ENCODE measurements around the gene PRPH2.
"Not testable (repeated sequence)": the region's sequence is repeated elsewhere in the genome, so short reads cannot be mapped to it uniquely, and the experiment has no call there.

Gene PRPH2

DNA sequence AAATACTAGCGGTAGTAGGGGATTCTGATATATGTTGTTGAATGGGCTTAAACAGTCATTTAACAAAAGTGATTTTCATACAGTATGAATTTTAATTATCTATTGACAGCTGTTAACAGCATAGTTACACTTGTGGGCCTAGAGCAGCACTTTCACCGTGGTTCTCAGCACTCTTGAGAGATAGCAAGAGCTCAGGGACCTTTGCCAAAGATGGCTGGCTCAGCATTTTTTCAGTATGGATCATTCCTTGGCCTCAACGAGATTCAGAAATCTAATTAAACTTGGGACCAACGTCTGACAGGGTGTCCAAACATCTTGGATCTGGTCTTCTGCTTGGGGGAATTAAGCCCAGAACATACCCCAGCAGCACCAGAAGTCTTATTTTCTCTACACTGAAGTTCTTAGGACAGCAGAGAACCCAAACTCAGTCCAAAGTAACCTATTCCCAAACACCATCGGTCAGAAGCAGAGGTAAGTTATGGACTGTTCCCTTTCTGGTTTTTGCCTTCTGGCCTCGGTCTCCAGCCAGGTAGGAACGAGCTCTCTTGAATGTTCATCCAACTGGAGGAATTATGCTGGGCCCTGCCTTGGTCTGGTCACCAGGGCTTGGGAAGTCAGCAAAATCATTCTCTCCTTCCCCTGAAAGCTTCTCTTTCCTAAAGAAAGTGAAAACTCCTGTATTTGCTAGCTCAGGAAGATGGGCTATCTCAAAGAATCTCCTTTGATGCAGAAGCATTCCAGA is 25.7 kb downstream of the PRPH2 start:
- no peak for DNase-seq

DNA sequence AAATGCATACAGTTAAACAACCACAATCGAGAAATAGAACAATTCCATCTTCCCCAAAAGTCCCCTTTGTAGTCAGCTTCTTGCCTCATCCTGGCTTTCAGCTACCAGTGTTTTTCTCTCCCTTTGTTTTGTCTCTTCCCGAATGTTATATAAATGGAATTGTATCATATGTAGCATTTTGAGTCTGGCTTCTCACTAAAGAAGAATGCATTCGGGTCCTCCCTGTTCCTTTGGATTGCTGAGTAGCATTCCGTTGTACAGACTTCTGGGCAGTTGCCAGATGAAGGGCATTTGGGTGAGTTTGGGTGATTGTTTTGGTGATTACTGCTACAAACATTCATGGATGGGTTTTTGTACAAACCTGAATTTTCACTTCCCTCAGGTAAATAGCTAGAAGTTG is 27.8 kb downstream of the PRPH2 start:
- DNase-seq, result no peak

DNA sequence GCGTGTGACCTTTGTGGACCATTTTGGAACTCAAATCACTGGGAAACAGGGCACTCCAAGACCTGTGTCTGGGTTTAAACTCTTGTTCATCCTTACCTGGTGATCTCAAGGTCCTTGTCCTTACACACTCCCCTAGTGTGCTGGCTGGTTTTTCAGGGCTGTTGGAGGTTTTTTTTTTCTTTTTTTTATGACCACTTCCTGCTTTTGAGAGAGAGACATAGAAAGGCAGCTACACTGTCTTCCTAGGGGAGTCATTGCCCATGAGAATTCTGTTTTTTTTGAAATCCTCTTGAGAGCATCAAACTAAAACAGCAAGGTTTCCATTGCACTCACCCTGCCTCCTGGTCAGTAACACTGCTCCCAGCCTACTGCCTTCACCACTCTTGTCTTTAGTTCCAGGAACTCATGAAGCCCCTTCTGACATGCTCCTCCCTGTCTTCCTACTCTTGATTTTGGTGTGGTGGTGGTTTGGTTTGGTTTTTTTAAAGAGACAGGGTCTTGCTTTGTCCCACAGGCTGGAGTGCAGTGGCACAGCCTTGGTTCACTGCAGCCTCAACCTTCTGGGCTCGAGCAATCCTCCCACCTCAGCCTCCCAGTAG is 28.6 kb downstream of the PRPH2 start:
- no peak for DNase-seq

DNA sequence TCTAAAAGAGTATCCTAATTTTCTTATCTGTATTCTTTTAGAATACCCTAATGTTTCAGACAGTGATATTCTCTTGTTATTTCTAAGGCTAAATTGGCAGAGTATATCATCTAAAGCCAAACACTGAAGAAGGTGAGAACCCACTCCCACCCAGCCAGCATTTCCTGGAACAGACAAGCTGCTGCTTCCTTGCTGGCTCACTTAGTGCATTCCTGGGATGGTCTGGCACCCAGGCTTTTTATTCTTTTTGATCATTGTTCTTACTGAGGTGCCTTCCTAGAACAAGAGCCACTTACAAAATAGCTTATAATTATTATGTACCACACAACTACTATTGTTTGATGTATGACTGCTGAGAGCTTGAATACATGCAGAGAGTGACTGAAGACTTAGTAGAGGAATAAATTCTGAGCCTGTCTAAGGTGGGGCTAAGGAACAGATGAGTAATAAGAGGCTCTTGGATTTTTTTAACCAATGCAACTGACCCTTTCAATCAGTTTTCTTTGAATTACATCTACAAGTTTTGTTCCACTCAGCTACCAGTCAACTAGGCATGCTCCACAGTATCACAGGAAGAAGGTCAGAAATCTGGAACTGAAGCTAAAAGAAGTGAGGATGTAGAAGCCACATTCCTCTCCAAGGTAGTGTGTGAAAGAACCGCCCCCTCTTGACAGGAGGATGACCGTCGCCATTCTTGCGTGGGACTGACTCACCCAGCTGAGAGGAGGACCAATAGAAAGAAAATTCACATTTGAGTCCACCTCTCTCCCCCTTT is 30.1 kb downstream of the PRPH2 start:
- no peak for DNase-seq

DNA sequence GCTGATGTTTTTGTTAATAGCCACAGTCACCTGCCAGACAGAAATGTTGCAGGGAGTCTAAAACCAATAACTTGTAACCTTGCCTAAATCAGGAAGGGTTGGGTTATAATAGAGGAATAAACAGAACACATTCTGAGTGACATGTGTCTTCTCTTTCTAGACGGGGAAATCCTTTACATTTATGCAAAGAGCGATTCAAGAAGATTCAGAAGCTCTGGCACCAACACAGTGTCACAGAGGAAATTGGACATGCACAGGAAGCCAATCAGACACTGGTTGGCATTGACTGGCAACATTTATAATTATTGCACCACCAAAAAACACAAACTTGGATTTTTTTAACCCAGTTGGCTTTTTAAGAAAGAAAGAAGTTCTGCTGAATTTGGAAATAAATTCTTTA is 31.5 kb downstream of the PRPH2 start:
- DNase-seq, result no peak

DNA sequence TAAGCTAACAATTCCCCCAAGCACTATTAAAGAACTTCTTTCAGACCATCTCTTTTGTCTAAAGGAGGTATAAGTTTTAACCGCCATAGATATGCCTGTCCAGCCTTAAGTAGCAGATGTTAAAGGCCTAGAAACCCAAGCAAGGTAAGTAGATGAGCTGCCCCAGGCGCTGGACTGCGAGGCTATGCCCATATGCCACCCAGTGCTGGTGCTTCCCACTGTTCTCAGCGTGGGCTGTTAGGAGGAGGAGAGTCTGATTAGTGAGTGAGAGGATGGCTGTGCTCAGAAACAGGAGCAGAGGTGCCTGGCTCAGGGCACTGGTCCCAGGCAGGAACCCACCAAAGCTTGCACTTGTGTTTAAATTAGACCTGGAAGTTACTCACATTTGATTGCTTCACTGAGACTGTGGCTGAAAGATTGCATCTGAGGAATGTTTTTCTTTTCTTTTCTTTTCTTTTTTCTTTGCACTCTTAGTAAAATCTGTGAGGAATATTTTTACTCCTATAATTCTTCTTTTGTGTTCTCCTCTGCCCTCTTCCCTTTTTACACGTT is 32.2 kb downstream of the PRPH2 start:
- no peak for DNase-seq

DNA sequence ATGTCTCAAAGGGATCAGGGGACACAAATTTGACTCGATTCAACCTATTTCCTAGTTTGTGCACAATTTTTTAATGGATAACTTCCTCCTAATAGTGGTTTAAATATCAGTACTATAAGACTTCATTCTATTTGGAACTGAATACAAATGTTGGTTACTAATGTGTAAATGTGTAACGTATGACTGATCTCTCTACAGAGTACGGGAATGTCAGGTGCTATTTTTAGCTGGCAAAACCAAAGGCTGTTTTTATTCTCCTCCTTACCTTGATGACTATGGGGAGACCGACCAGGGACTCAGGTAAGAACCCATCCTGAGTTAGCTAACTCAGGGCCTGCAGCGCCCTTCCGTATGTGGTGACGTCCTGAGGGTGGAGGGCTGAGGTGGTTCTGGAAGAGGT is 33.0 kb downstream of the PRPH2 start:
- no peak for DNase-seq

DNA sequence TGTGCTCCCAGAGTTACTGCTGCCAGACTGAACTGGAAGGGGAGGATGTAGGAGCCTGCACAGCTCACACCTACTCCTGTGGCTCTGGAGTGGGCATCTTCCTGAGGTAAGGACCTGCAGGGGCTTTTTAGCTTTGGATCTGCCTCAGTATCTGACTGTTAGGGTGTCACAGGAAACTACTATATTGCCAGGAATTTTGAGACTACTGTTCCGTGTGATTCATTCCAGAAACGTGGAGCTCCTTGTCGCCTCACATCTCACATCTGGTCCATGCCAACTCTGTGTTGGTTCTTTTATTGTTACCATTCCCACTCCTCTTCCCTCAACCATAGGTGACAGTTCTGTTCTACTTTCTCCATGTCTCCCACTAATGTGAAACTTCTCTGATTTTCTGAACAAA is 34.1 kb downstream of the PRPH2 start:
- DNase-seq, result no peak

DNA sequence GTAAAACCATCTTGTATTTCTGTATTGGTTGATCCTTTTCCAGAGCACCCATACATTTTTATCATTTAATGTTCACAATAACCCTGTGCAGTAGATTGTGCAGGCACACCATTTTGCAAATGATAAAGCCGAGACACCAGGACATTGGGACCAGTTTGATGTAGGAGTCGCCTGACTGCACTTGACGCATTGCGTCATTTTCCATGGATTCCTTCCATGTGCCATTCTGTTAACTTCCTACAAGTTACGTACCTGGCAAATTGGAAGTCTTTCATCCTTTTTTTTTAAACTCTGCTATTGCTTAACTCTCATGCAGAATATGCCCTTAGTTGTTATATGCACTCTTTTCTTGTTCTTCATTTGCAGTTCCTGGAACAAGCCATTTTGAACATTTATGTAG is 43.0 kb downstream of the PRPH2 start:
- DNase-seq, result no peak

DNA sequence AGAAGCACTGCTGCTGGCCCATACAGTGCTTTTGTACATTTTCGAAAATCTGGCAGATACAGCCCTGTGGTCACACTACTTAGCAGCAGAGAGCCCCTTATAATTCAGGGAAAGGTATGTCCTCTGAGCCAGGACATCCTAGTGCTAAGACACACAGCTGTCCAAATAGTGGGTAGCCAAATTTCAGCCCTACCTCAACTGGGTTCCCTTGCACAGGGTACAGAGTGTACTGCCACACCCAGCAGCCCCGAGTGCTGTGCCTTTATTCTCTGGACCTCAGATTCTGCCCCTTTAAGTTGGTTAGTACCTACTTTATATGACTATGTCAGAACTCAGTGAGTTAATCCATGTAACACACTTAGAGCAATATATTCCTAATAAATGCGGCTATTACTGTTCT is 47.6 kb downstream of the PRPH2 start:
- DNase-seq, result no peak

DNA sequence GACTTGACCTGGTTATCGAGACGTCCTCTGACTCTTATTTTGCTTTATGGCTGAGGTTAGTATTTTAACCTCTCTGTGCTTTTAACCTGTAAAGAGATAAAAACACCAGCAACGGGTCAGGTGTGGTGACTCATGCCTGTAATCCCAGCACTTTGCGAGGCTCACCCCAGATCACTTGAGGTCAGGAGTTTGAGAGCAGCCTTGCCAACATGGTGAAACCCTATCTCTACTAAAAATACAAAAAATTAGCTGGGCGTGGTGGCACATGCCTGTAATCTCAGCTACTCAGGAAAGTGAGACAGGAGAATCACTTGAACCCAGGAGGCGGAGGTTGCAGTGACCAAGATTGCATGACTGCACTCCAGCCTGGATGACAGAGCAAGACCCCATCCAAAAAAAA is 48.0 kb downstream of the PRPH2 start:
- DNase-seq, result not testable (repeated sequence)

DNA sequence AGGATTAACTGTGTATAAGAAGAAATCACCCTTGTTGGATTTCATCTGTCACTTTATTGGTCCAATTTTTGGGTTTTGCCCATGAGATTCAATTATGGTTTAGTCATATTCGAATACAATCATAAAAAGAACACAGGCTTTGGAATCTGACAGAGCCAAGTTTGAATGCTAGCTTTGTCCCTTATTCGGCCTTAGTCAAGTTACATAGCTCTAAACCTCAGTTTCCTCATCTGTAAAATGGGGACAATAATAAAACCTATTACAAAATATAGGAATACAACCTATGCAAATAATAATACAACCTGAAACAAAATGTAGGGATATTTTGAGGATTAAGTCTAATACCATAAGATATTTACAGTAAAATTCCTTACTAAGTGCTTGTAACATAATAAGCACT is 57.7 kb downstream of the PRPH2 start:
- DNase-seq, result no peak

DNA sequence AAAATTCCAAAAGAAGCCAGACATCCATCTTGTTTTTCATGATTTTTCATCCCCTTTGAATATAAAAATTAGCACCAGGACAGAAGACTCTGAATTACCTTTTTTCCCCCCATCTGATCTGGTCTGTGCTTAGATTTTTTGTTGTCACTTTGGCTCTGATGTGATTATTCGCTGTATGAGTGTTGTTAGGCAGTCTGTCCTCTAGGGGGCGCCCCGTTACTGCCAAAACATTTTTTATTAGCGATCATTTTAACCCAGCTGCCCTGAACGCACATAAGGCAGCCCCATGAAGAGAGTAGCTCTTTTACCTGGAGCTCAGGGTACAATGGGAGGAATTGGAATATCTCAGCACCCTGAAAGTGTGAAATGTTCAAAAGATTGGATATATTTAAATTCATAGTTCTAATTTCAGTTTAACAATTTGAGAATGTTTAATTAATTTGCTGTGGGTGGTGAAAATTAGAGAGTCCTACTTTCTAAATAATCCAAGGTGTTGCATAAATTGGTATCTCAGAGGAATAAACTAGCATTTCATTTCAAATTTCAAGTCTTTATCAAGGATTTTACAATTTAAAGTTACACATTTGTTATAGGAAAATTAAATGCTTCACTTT is 60.8 kb downstream of the PRPH2 start:
- DNase-seq, result peak; percentile 20 to 65

DNA sequence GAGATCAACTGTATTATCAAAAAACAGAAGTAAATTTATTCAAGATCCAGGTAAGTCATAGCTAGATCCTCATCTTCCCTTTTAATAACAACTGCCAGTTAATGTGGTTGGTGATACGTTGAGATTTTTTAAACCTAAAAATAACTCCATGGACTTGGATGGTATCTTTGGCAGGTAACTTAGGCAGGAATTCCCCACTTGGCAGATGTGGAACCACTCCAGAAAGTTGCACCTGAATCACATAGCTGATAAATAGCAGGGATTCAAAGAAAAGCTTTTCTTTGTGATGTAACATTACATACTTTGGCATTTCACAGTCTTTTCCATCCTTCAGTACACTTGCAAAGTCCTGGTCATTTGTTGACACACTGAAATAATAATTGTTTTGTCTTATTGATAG is 62.6 kb downstream of the PRPH2 start:
- no peak for DNase-seq

DNA sequence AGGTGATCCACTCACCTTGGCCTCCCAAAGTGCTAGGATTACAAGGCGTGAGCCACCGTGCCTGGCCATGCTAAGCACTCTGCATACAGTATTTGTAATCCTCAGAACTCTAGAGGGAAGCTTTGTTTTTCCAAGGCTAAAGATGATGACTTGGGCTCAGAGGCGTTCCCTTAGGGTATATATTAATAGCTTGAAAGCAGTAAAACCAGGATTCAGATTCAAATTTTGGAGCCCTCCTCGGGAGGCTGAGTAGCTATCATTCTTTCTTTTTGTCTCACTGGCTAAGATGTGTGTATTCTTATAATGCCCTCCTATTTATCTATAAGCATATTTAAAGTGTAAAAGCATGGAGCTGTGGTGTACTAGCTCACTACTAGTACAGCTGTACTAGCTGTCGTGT is 68.5 kb downstream of the PRPH2 start:
- DNase-seq, result no peak

DNA sequence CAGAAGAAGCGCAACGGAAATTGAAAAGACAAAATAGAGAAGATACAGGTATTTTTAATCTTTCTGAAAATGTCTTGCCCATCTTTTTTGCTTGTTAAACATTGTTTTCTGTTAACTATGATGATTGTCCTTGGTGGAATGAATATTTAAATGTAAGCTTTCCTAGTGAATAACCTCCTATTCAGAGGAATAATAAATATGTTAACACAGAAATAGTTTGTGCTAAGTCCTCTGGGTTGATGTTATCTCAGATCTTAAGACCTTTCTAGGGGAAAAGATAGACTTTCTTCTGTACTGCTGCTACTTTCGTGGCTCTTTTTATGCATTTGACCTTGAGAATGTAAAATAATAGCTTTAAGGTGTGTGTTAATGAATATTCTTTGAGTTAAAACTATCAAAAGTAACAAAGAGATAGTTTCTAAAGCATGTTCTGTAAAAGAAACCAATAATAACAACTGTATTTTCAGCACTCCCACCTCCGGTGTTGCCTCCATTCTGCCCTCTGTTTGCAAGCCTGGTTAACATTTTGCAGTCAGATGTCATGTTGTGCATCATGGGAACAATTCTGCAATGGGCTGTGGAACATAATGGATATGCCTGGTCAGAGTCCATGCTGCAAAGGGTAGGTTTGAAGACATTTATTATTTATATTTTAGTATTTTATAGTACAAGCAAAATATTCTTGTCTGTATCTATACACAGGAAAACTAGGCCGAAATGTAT is 70.2 kb downstream of the PRPH2 start:
- DNase-seq, result no peak

Data from NCI-H1930 (cell line).